IMR-90 (cell line): ENCODE data around the gene ZNF512. TPM values are rescaled to one million over a fixed set of nuclear protein-coding genes. Genes with fewer than 3 reads are reported as not detected.

Experiments used
- ATAC-seq: fragments of 200-7000 bp; cut with Tn5 transposase; 2 replicates; pipeline ENCODE4 v1.9.1; 2020; ENCODE audit warnings: low read depth, mild to moderate bottlenecking, moderate library complexity
- BruUV-seq: library from RNA; stranded (reverse); fragments of 400-500 nt; replicated peaks from 2 replicates; lab custom pipeline; 2021; lab: Mats Ljungman, UMichigan
- CTCF ChIA-PET: fragments of 300-600 bp; formaldehyde crosslinking; extraction: SDS; loops from one replicate; lab custom pipeline; 2021; ENCODE audit warnings: antibody characterized with exemption; lab: Yijun Ruan, JAX
- POLR2A ChIA-PET: fragments of 300-600 bp; sonication (Branson Sonifier 250); formaldehyde crosslinking; loops from one replicate; lab custom pipeline; 2022; ENCODE audit warnings: antibody characterized with exemption; ENCODE audit not compliant: unreplicated experiment; lab: Charles Lee
- DNase-seq: peaks from one replicate; pipeline ENCODE4 v3.0.0; 2013
- H2AFZ ChIP-seq: replicated peaks from 2 replicates; pipeline ENCODE3; 2013; ENCODE audit warnings: low read length, mild to moderate bottlenecking; ENCODE audit not compliant: poor library complexity
- H2AK5ac ChIP-seq: 2 replicates; pipeline ENCODE4 v1.6.1; 2013; ENCODE audit warnings: low read depth, low read length, inconsistent platforms
- H2AK9ac ChIP-seq: replicated peaks from 2 replicates; pipeline ENCODE3; 2013; ENCODE audit warnings: mild to moderate bottlenecking, low read depth, low read length, moderate library complexity; ENCODE audit not compliant: poor library complexity
- H2BK120ac ChIP-seq: 2 replicates; pipeline ENCODE4 v1.6.1; 2013; ENCODE audit warnings: low read depth, low read length, inconsistent platforms
- H2BK15ac ChIP-seq: 3 replicates; pipeline ENCODE4 v1.6.1; 2013; ENCODE audit warnings: low read depth, low read length, inconsistent platforms
- H2BK20ac ChIP-seq: 2 replicates; pipeline ENCODE4 v1.6.1; 2013; ENCODE audit warnings: low read depth, mild to moderate bottlenecking, inconsistent platforms, low read length, moderate library complexity
- H2BK5ac ChIP-seq: 2 replicates; pipeline ENCODE4 v1.6.1; 2013; ENCODE audit warnings: mild to moderate bottlenecking, low read depth, low read length, inconsistent platforms; ENCODE audit not compliant: poor library complexity, severe bottlenecking
- H3K14ac ChIP-seq: replicated peaks from 2 replicates; pipeline ENCODE4 v1.6.1; 2013; ENCODE audit warnings: low read depth, low read length, inconsistent platforms
- H3K18ac ChIP-seq: 2 replicates; pipeline ENCODE4 v1.6.1; 2013; ENCODE audit warnings: low read depth, low read length, control low read depth
- H3K23ac ChIP-seq: 2 replicates; pipeline ENCODE4 v1.6.1; 2013; ENCODE audit warnings: low read depth, low read length, inconsistent platforms
- H3K27ac ChIP-seq: 2 replicates; pipeline ENCODE4 v1.5.1; 2013; ENCODE audit warnings: mild to moderate bottlenecking, control low read depth, low read length; ENCODE audit not compliant: insufficient read depth
- H3K27me3 ChIP-seq: 2 replicates; pipeline ENCODE4 v1.6.1; 2013; ENCODE audit warnings: low read length; ENCODE audit not compliant: control insufficient read depth, insufficient read depth
- H3K36me3 ChIP-seq: 2 replicates; pipeline ENCODE4 v1.6.1; 2013; ENCODE audit warnings: low read length, mixed read lengths; ENCODE audit not compliant: control insufficient read depth, insufficient read depth
- H3K4ac ChIP-seq: 2 replicates; pipeline ENCODE4 v1.6.1; 2013; ENCODE audit warnings: low read depth, low read length, inconsistent platforms
- H3K4me1 ChIP-seq: 2 replicates; pipeline ENCODE4 v1.6.1; 2013; ENCODE audit warnings: low read length, mixed read lengths; ENCODE audit not compliant: control insufficient read depth, insufficient read depth
- H3K4me2 ChIP-seq: 2 replicates; pipeline ENCODE4 v1.6.1; 2013; ENCODE audit warnings: low read depth, mild to moderate bottlenecking, control low read depth, low read length, moderate library complexity
- H3K4me3 ChIP-seq: 2 replicates; pipeline ENCODE4 v1.5.1; 2013; ENCODE audit warnings: low read depth, mild to moderate bottlenecking, control low read depth, low read length, moderate library complexity; ENCODE audit not compliant: insufficient read depth
- H3K56ac ChIP-seq: 2 replicates; pipeline ENCODE4 v1.6.1; 2013; ENCODE audit warnings: low read length, inconsistent platforms; ENCODE audit not compliant: insufficient read depth; ENCODE audit errors: extremely low read depth
- H3K79me1 ChIP-seq, 2 experiments: 2 replicates each; pipeline ENCODE4 v1.6.1; 2013; ENCODE audit warnings: low read length in 2 of 2, inconsistent platforms in 1 of 2, low read depth in 1 of 2
- H3K9ac ChIP-seq: 2 replicates; pipeline ENCODE4 v1.6.1; 2013; ENCODE audit warnings: low read depth, low read length, control low read depth
- H3K9me1 ChIP-seq: 2 replicates; pipeline ENCODE4 v1.6.1; 2013; ENCODE audit warnings: low read length, inconsistent platforms; ENCODE audit not compliant: insufficient read depth
- H3K9me3 ChIP-seq: 2 replicates; pipeline ENCODE4 v1.6.1; 2013; ENCODE audit warnings: low read length; ENCODE audit not compliant: control insufficient read depth, insufficient read depth
- H4K20me1 ChIP-seq: 2 replicates; pipeline ENCODE4 v1.6.1; 2013; ENCODE audit warnings: low read length, inconsistent platforms; ENCODE audit not compliant: insufficient read depth
- H4K5ac ChIP-seq: 2 replicates; pipeline ENCODE4 v1.6.1; 2013; ENCODE audit warnings: mild to moderate bottlenecking, low read depth, low read length, control low read depth
- H4K8ac ChIP-seq, 2 experiments: 2 replicates each; pipeline ENCODE4 v1.6.1; 2013; ENCODE audit warnings: low read depth in 2 of 2, low read length in 2 of 2, control low read depth in 1 of 2, inconsistent platforms in 1 of 2
- H4K91ac ChIP-seq: 2 replicates; pipeline ENCODE4 v1.6.1; 2013; ENCODE audit warnings: low read depth, low read length, inconsistent platforms; ENCODE audit not compliant: insufficient read depth
- CEBPB ChIP-seq: IDR thresholded peaks from 2 replicates; pipeline ENCODE4 v1.6.1; 2012; ENCODE audit warnings: low read depth, low read length, improper control_type of control experiment
- CTCF ChIP-seq: conservative IDR thresholded peaks from 2 replicates; pipeline ENCODE4 v1.5.1; 2012; ENCODE audit warnings: mild to moderate bottlenecking, low read depth, low read length, improper control_type of control experiment
- ELK1 ChIP-seq: fragments of 150-350 bp; IDR thresholded peaks from 2 replicates; pipeline ENCODE4 v1.6.1; 2016; ENCODE audit warnings: low read depth, mild to moderate bottlenecking, low read length, moderate library complexity, borderline replicate concordance
- NFE2L2 ChIP-seq: fragments of 150-350 bp; IDR thresholded peaks from 2 replicates; pipeline ENCODE4 v1.6.1; 2016; ENCODE audit warnings: low read depth, mild to moderate bottlenecking, low read length
- RAD21 ChIP-seq: IDR thresholded peaks from 2 replicates; pipeline ENCODE4 v1.6.1; 2012; ENCODE audit warnings: low read length, improper control_type of control experiment
- SMC3 ChIP-seq: fragments of 150-350 bp; IDR thresholded peaks from 2 replicates; pipeline ENCODE4 v1.6.1; 2016; ENCODE audit warnings: low read depth, mild to moderate bottlenecking, antibody characterized with exemption, low read length, moderate library complexity
- USF2 ChIP-seq: fragments of 150-350 bp; IDR thresholded peaks from 2 replicates; pipeline ENCODE4 v1.6.1; 2017; ENCODE audit warnings: mild to moderate bottlenecking, antibody characterized with exemption, low read length, low read depth
- WGBS, 2 experiments: methylation state at CpG; one replicate each; pipeline versions ENCODE4 v1.1.5 to v1.1.7; 2013; ENCODE audit warnings: missing lambda C conversion rate in 2 of 2; ENCODE audit not compliant: insufficient read length in 1 of 2; ENCODE audit errors: extremely low coverage in 2 of 2; 5-methylcytosine and 5-hydroxymethylcytosine counted together
- dilution Hi-C: fragments of 300-500 bp; cut with HindIII; formaldehyde crosslinking; loops from one replicate; pipeline ENCODE4 v1.14.3; 2018; ENCODE audit warnings: low sequenced_read_pairs; ENCODE audit not compliant: unreplicated experiment
- in situ Hi-C: fragments of 300-500 bp; cut with MboI; formaldehyde crosslinking; loops from 3 replicates; pipeline ENCODE4 v1.14.3; 2019; ENCODE audit warnings: low sequenced_read_pairs, inconsistent platforms, mixed read lengths
- intact Hi-C: fragments of 100-400 bp; cut with micrococcal nuclease; formaldehyde crosslinking; loops from 2 replicates; pipeline ENCODE4 v1.10.0; 2022
- polyA plus RNA-seq, 3 experiments: library from polyadenylated mRNA; depleted of rRNA; stranded (reverse); fragments of >200 nt; gene quantifications; 2 replicates each; pipeline ENCODE4 v1.2.3, GENCODE V29; 2012; ENCODE audit warnings: low replicate concordance in 1 of 3
- total RNA-seq: library from RNA; depleted of rRNA; stranded (reverse); fragments of >200 nt; gene quantifications from 2 replicates; pipeline ENCODE4 v1.2.3, GENCODE V29; 2012

ZNF512 gene
- total and polyA plus RNA-seq, 2 of the 4 experiments (the other 2 are of a cell fraction): 25.8 to 56.5 TPM

- no peak for TF ChIP-seq CEBPB
- no peak for TF ChIP-seq SMC3
- no peak for TF ChIP-seq ELK1
- no peak for TF ChIP-seq USF2
- no peak for TF ChIP-seq RAD21
- no peak for TF ChIP-seq CTCF
- no peak for TF ChIP-seq NFE2L2
- H3K18ac ChIP-seq: no peak overlapping the region
- ChIA-PET POLR2A (no interaction called here), CTCF (no interaction called here)
- dilution Hi-C loops (no loop called here), in situ Hi-C loops (no loop called here), intact Hi-C loops (no loop called here)
- no TSS peak for BruUV-seq
- no peaks in the 10 kb centered on the region for H4K20me1 ChIP-seq
- no peaks in the 10 kb centered on the region for H3K9me1 ChIP-seq
- no peak overlapping the region for H3K4ac ChIP-seq
- ATAC-seq: no peak
- no peak overlapping the region for H2AFZ ChIP-seq
- no peak overlapping the region for H4K5ac ChIP-seq
- H3K14ac ChIP-seq: no peak overlapping the region
- no peak overlapping the region for H2BK5ac ChIP-seq
- WGBS, 2 experiments: 60% methylated on average over 1 of the region's 4 CpGs; no CpG with 5 or more reads in 1 of the 2 experiments
- no peak overlapping the region for H3K4me3 ChIP-seq
- peaks cover 15% of the 10 kb centered on the region for H3K27me3 ChIP-seq
- no peaks in the 10 kb centered on the region for H3K4me1 ChIP-seq
- no peak for DNase-seq
- no peaks in the 10 kb centered on the region for H3K79me1 ChIP-seq
- no peak overlapping the region for H4K8ac ChIP-seq
- no peak overlapping the region for H3K9ac ChIP-seq
- H2AK5ac ChIP-seq: no peak overlapping the region
- no peak overlapping the region for H4K91ac ChIP-seq
- no peak overlapping the region for H2BK15ac ChIP-seq
- no peaks in the 10 kb centered on the region for H3K9me3 ChIP-seq
- H3K27ac ChIP-seq: no peak overlapping the region
- no peak overlapping the region for H3K4me2 ChIP-seq
- H2BK20ac ChIP-seq: no peak overlapping the region
- no peak overlapping the region for H2AK9ac ChIP-seq
- H2BK120ac ChIP-seq: no peak overlapping the region
- H3K23ac ChIP-seq: no peak overlapping the region
- H3K36me3 ChIP-seq: no peaks in the 10 kb centered on the region
- no peak overlapping the region for H3K56ac ChIP-seq
Measured at GRCh38 chr2:27537287-27537686, 45.6 kb upstream of the ZNF512 start.
